ENCODE results near the gene NLGN1. TPM values are rescaled to one million over a fixed set of nuclear protein-coding genes. Genes with fewer than 3 reads are reported as not detected.

Gene NLGN1
- total RNA-seq, 2 experiments from 2014 or later, result not detected

- H3K4me3 Mint-ChIP-seq, result no peak overlapping the region
- ATAC-seq (ENCODE audit: low read depth) (no peak), DNase-seq (no peak)
- no peaks in the 10 kb centered on the region for H3K9me3 Mint-ChIP-seq
- H3K4me1 Mint-ChIP-seq, result no peaks in the 10 kb centered on the region
- POLR2A ChIA-PET, result no interaction called here
- H3K36me3 Mint-ChIP-seq, result no peaks in the 10 kb centered on the region
- H3K27me3 Mint-ChIP-seq, result no peaks in the 10 kb centered on the region
- no peak overlapping the region for H3K27ac Mint-ChIP-seq
Observed at GRCh38 chr3:174000675-174001074, 603.1 kb downstream of the NLGN1 start.

- ATAC-seq (ENCODE audit: low read depth), result no peak
- no peak for DNase-seq
- H3K4me1 Mint-ChIP-seq, result no peaks in the 10 kb centered on the region
- H3K27me3 Mint-ChIP-seq, result no peaks in the 10 kb centered on the region
- H3K9me3 Mint-ChIP-seq, result no peaks in the 10 kb centered on the region
- no peak overlapping the region for H3K4me3 Mint-ChIP-seq
- no peaks in the 10 kb centered on the region for H3K36me3 Mint-ChIP-seq
- POLR2A ChIA-PET, result no interaction called here
- no peak overlapping the region for H3K27ac Mint-ChIP-seq
Observed at GRCh38 chr3:174002543-174002942, 605.0 kb downstream of the NLGN1 start.

GRCh38 chr3:174010907-174011306, 613.4 kb downstream of the NLGN1 start:
- no peaks in the 10 kb centered on the region for H3K4me1 Mint-ChIP-seq
- peaks cover 5% of the 10 kb centered on the region for H3K9me3 Mint-ChIP-seq
- H3K27ac Mint-ChIP-seq, result no peak overlapping the region
- no peaks in the 10 kb centered on the region for H3K36me3 Mint-ChIP-seq
- H3K27me3 Mint-ChIP-seq, result no peaks in the 10 kb centered on the region
- no peak for ATAC-seq (ENCODE audit: low read depth)
- POLR2A ChIA-PET, result no interaction called here
- H3K4me3 Mint-ChIP-seq, result no peak overlapping the region
- DNase-seq, result no peak

DNA sequence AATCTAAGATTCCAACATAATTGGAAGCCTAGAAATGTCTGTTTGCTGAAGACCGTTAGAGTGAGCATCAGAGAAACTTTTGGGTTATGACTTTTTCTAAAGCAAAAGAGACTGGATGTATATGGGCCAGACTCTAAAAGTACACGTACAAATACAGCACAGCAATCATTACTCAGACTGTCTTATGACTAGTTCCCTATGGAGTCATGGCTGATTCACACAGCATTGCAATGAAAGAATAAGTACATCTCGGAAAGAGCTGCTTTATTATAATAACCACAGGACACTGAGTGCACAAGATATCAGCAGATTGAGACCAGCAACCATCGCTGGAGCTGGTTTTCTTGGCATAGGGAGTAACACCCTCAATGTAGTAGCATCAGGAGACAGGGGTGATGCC, 618.6 kb downstream of the NLGN1 start:
- Mint-ChIP-seq H3K4me3 (no peak overlapping the region), H3K4me1 (no peaks in the 10 kb centered on the region), H3K36me3 (no peaks in the 10 kb centered on the region), H3K27ac (no peak overlapping the region), H3K27me3 (no peaks in the 10 kb centered on the region), H3K9me3 (peaks cover 5% of the 10 kb centered on the region)
- ATAC-seq (ENCODE audit: low read depth), result no peak
- POLR2A ChIA-PET, result no interaction called here
- no peak for DNase-seq

GRCh38 chr3:174020156-174020555, 622.6 kb downstream of the NLGN1 start:
- no peak overlapping the region for H3K27ac Mint-ChIP-seq
- no peaks in the 10 kb centered on the region for H3K9me3 Mint-ChIP-seq
- no peak for ATAC-seq (ENCODE audit: low read depth)
- no peak overlapping the region for H3K4me3 Mint-ChIP-seq
- no peaks in the 10 kb centered on the region for H3K36me3 Mint-ChIP-seq
- no peaks in the 10 kb centered on the region for H3K4me1 Mint-ChIP-seq
- no peak for DNase-seq
- POLR2A ChIA-PET, result no interaction called here
- no peaks in the 10 kb centered on the region for H3K27me3 Mint-ChIP-seq

DNA sequence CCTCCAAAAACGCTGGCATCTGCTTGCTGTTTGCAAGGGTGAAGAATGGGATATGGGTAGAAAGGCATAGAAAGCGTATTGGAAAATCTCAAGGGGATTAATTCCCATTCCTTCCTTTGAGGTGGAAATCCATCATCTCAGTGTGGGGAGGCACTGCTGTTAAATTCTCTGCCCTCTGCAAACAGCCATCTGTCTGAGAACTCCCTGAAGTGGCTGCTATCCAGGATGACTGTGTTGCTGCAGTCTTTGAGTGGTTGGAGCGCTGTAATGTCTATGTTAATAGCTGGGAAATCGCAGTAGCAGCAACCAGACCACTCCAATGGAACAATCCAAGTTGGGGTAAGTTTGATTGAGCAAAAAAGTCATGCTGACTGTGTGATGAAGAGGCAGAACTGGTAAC, 625.9 kb downstream of the NLGN1 start:
- Mint-ChIP-seq H3K36me3 (no peaks in the 10 kb centered on the region), H3K27me3 (no peaks in the 10 kb centered on the region), H3K4me1 (no peaks in the 10 kb centered on the region), H3K9me3 (peaks cover 5% of the 10 kb centered on the region), H3K27ac (no peak overlapping the region), H3K4me3 (no peak overlapping the region)
- DNase-seq (no peak), ATAC-seq (ENCODE audit: low read depth) (no peak)
- POLR2A ChIA-PET, result no interaction called here

- no peaks in the 10 kb centered on the region for H3K27me3 Mint-ChIP-seq
- DNase-seq (no peak), ATAC-seq (ENCODE audit: low read depth) (no peak)
- H3K9me3 Mint-ChIP-seq, result peaks cover 11% of the 10 kb centered on the region
- H3K4me3 Mint-ChIP-seq, result no peak overlapping the region
- no peaks in the 10 kb centered on the region for H3K36me3 Mint-ChIP-seq
- no peaks in the 10 kb centered on the region for H3K4me1 Mint-ChIP-seq
- POLR2A ChIA-PET, result no interaction called here
- no peak overlapping the region for H3K27ac Mint-ChIP-seq
Observed at GRCh38 chr3:174028673-174029072, 631.1 kb downstream of the NLGN1 start.

- H3K27ac Mint-ChIP-seq, result no peak overlapping the region
- no peak overlapping the region for H3K4me3 Mint-ChIP-seq
- no peaks in the 10 kb centered on the region for H3K36me3 Mint-ChIP-seq
- POLR2A ChIA-PET, result no interaction called here
- peaks cover 5% of the 10 kb centered on the region for H3K9me3 Mint-ChIP-seq
- ATAC-seq (ENCODE audit: low read depth), result no peak
- H3K4me1 Mint-ChIP-seq, result no peaks in the 10 kb centered on the region
- DNase-seq, result no peak
- H3K27me3 Mint-ChIP-seq, result no peaks in the 10 kb centered on the region
Observed at GRCh38 chr3:174035328-174035886, 637.9 kb downstream of the NLGN1 start.

GRCh38 chr3:174046311-174046710, 648.8 kb downstream of the NLGN1 start:
- Mint-ChIP-seq H3K4me3 (no peak overlapping the region), H3K4me1 (no peaks in the 10 kb centered on the region), H3K27me3 (no peaks in the 10 kb centered on the region), H3K36me3 (no peaks in the 10 kb centered on the region), H3K9me3 (peaks cover 13% of the 10 kb centered on the region), H3K27ac (no peak overlapping the region)
- POLR2A ChIA-PET, result no interaction called here
- DNase-seq, result no peak
- ATAC-seq (ENCODE audit: low read depth), result no peak

DNA sequence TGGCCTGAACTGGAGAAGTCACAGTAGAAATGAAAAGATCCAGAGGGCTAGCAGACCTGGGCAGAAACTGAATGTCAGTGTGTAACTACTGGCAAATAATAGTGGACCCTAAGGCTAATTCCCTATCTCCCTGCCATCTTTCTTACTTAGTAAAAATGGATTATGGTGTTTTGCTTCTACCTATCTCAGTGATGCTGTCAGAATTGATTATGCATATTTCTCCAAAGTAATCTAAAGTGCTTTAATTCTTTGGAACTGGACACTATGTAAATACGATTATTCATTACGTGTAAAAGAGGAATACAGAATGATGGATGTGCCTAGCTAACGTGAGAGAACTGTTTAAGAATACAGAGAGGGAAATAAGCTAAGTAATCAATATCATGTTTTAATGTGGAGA, 651.9 kb downstream of the NLGN1 start:
- Mint-ChIP-seq H3K27ac (no peak overlapping the region), H3K4me1 (no peaks in the 10 kb centered on the region)
- POLR2A ChIA-PET, result no interaction called here

GRCh38 chr3:174051191-174051590, 653.6 kb downstream of the NLGN1 start:
- Mint-ChIP-seq H3K36me3 (no peaks in the 10 kb centered on the region), H3K9me3 (peaks cover 2% of the 10 kb centered on the region), H3K4me1 (no peaks in the 10 kb centered on the region), H3K27ac (no peak overlapping the region), H3K4me3 (no peak overlapping the region), H3K27me3 (no peaks in the 10 kb centered on the region)
- ATAC-seq (ENCODE audit: low read depth), result no peak
- POLR2A ChIA-PET, result no interaction called here
- no peak for DNase-seq

More for the DNA sequence above, 651.9 kb downstream of the NLGN1 start:
- DNase-seq (no peak), ATAC-seq (ENCODE audit: low read depth) (no peak)
- no peak overlapping the region for H3K4me3 Mint-ChIP-seq
- no peaks in the 10 kb centered on the region for H3K27me3 Mint-ChIP-seq
- H3K9me3 Mint-ChIP-seq, result peaks cover 6% of the 10 kb centered on the region
- no peaks in the 10 kb centered on the region for H3K36me3 Mint-ChIP-seq

DNA sequence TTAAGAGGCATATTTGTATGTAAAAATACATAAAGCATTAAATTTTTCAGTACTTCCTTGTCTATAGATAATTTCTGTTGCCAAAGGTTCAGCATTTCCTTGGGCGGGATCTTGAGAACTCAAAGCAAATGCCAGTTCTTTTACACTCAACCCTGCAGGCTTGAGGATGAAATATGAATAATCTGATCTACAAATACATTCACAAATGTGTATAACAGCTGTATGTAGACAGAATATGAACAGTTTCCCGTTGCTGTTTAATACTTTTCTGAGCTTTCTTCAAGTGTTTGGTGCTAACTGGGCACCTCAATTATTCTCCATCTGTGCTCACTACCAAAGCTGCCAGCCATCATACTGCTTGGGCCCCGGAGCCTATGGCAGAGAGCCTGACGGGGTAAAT, 661.3 kb downstream of the NLGN1 start:
- POLR2A ChIA-PET, result no interaction called here
- Mint-ChIP-seq H3K4me3 (no peak overlapping the region), H3K27ac (no peak overlapping the region), H3K9me3 (peaks cover 3% of the 10 kb centered on the region), H3K36me3 (no peaks in the 10 kb centered on the region), H3K27me3 (no peaks in the 10 kb centered on the region), H3K4me1 (no peaks in the 10 kb centered on the region)
- no peak for ATAC-seq (ENCODE audit: low read depth)
- DNase-seq, result no peak

DNA sequence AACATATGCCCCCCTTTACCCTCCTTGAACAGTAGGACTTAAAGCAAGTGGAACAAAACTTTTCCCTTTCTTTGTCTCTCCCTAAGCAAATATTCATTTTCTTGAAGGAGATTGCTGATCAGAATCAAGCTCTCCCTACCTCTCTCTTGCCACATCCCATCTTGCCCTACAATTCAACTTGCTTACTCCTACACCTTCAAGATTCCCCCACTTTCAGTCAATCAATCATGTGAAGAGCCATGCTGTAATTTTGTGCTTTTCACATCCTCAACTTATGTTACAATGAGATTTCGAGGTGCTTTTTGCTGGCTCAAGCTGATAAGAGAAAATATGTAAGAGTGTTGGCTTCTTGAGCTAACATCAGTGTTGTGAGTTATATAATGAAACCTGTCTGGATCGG, 662.9 kb downstream of the NLGN1 start:
- no peaks in the 10 kb centered on the region for H3K36me3 Mint-ChIP-seq
- H3K27ac Mint-ChIP-seq, result no peak overlapping the region
- H3K27me3 Mint-ChIP-seq, result no peaks in the 10 kb centered on the region
- H3K9me3 Mint-ChIP-seq, result peaks cover 1% of the 10 kb centered on the region
- ATAC-seq (ENCODE audit: low read depth), result no peak
- H3K4me3 Mint-ChIP-seq, result no peak overlapping the region
- no peaks in the 10 kb centered on the region for H3K4me1 Mint-ChIP-seq
- DNase-seq, result no peak
- POLR2A ChIA-PET, result no interaction called here

DNA sequence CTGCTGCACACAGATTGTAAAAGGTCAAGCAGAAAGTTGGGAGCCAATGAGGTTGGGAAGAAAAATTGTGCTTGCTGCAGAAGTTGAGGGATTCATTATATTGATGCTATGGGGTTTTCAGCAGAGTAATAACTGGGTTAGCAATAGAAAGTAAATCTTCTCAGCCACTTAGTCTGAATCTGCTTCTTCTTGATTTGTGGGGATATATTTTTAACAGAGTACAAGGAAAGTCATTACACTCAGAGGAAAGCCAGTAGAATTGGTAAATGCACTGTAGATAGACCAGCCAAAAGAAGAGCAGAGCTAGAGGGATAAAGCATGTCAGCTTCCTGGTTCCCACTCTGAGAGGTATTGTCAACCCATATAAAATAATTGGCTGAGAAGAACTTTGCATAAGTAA, 663.6 kb downstream of the NLGN1 start:
- no peak for ATAC-seq (ENCODE audit: low read depth)
- no peaks in the 10 kb centered on the region for H3K36me3 Mint-ChIP-seq
- no peaks in the 10 kb centered on the region for H3K27me3 Mint-ChIP-seq
- no peak for DNase-seq
- H3K9me3 Mint-ChIP-seq, result peaks cover 1% of the 10 kb centered on the region
- no peaks in the 10 kb centered on the region for H3K4me1 Mint-ChIP-seq
- no peak overlapping the region for H3K27ac Mint-ChIP-seq
- H3K4me3 Mint-ChIP-seq, result no peak overlapping the region
- POLR2A ChIA-PET, result no interaction called here

- no peaks in the 10 kb centered on the region for H3K27me3 Mint-ChIP-seq
- POLR2A ChIA-PET, result no interaction called here
- no peaks in the 10 kb centered on the region for H3K4me1 Mint-ChIP-seq
- H3K4me3 Mint-ChIP-seq, result no peak overlapping the region
- H3K27ac Mint-ChIP-seq, result no peak overlapping the region
- DNase-seq, result no peak
- no peaks in the 10 kb centered on the region for H3K36me3 Mint-ChIP-seq
- peaks cover 1% of the 10 kb centered on the region for H3K9me3 Mint-ChIP-seq
- ATAC-seq (ENCODE audit: low read depth), result no peak
Observed at GRCh38 chr3:174061731-174062130, 664.2 kb downstream of the NLGN1 start.

All from activated naive CD8-positive, alpha-beta T cell treated with anti-CD3 and anti-CD28 coated beads, Interleukin-2, amount 10 ng/mL, durations not matched to agents 7 days and 5 days (primary cell).